Fibroblast of villous mesenchyme (primary cell): ENCODE measurements around the gene PTPRE. TPM values are rescaled to one million over a fixed set of nuclear protein-coding genes. Genes with fewer than 3 reads are reported as not detected.

ENCODE experiments used
- DNase-seq: peaks from one replicate; pipeline ENCODE4 v3.0.0-alpha.2; 2010; ENCODE audit warnings: low read depth
- H3K4me3 ChIP-seq: 2 replicates; pipeline ENCODE4 v1.5.1; 2011; ENCODE audit warnings: low read depth, mild to moderate bottlenecking, low read length
- CTCF ChIP-seq: IDR thresholded peaks from 2 replicates; pipeline ENCODE4 v1.5.1; 2012; ENCODE audit warnings: low read depth, mild to moderate bottlenecking, low read length; ENCODE audit not compliant: insufficient read depth
- total RNA-seq: library from RNA; depleted of rRNA; stranded (reverse); fragments of >200 nt; gene quantifications from 2 replicates; pipeline ENCODE4 v1.2.3, GENCODE V29; 2012

PTPRE gene
- total RNA-seq, 1 donor: 11.2 TPM

DNA sequence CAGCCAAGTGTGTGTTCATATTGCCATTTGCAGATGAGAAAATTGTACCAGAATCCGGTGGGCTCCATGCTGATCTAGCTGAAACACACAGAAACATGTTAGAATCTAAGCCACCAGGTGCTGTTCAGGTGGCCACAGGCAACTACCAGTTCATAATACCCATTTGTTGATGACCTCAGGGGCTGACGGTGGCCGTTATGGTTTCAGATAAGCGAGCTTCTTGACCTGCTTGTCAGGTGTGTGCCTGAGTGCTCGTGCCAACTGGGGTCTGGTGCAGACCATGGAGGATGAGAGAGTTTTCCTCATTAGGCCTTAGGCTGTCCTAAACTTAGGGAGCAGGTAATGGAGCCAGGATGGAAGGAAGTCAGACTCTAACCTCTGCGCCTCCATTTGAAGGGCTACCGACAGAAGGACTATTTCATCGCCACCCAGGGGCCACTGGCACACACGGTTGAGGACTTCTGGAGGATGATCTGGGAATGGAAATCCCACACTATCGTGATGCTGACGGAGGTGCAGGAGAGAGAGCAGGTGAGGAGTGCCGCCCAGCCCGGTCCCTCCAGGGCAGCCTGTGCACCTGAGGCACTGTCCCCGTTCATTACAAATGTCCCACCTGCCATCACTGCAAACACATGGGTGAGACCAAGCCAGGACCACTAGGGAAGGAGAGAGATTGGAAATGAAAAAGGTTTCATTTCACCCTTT, 166.2 kb downstream of the PTPRE start:
- no peak for DNase-seq

GRCh38 chr10:128073890-128074289, 167.0 kb downstream of the PTPRE start:
- no peak overlapping the region for H3K4me3 ChIP-seq
- DNase-seq: no peak
- TF ChIP-seq CTCF: no peak

More for the DNA sequence above, 166.2 kb downstream of the PTPRE start:
- H3K4me3 ChIP-seq: no peak overlapping the region
- TF ChIP-seq CTCF: no peak

- no peak overlapping the region for H3K4me3 ChIP-seq
- DNase-seq: no peak
- TF ChIP-seq CTCF: no peak
Measured at GRCh38 chr10:128074589-128074988, 167.7 kb downstream of the PTPRE start.

- H3K4me3 ChIP-seq: no peak overlapping the region
- TF ChIP-seq CTCF: no peak
- DNase-seq: no peak
Measured at GRCh38 chr10:128077155-128077875, 170.4 kb downstream of the PTPRE start.

- peak; percentile 50 for DNase-seq
- no peak overlapping the region for H3K4me3 ChIP-seq
- TF ChIP-seq CTCF: peak; percentile 85
Measured at GRCh38 chr10:128078136-128078969, 171.4 kb downstream of the PTPRE start.

DNA sequence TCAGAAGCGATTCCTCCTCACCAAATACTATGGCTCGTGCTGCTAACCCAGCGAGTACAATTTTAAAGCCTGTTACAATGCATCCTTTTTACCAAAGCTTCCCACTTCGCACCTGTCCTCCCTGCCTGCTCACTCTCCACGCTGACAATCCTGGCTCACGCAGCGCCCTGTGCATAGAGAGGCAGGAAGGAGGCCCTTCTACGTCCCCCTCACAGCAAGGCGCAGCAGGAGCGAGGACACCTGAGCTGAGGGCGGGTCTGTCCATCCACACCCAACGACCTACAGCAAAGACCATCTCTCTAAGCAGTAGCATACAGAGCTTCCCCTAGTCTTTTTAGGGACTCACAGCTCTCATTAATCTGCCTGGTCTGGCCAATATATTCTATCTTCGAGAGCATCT, 173.3 kb downstream of the PTPRE start:
- H3K4me3 ChIP-seq: no peak overlapping the region
- TF ChIP-seq CTCF: no peak
- DNase-seq: no peak
